Astrocyte (in vitro differentiated cells and primary cell): ENCODE data around the gene SLC45A3. TPM values are rescaled to one million over a fixed set of nuclear protein-coding genes. Genes with fewer than 3 reads are reported as not detected.

Experiments used
- DNase-seq: peaks from one replicate; pipeline ENCODE4 v3.0.0-alpha.2; 2010; ENCODE audit warnings: low read depth
- FAIRE-seq: peaks from 2 replicates; lab custom pipeline; 2011; peaks lifted over from hg19 to GRCh38; lab: Jason Lieb, UNC
- H2AFZ ChIP-seq: 2 replicates; pipeline ENCODE4 v1.6.0; 2012; ENCODE audit warnings: low read depth, low read length, inconsistent platforms
- H3K27ac ChIP-seq: 2 replicates; pipeline ENCODE4 v1.5.1; 2011; ENCODE audit warnings: low read depth, low read length, inconsistent platforms
- H3K27me3 ChIP-seq: 2 replicates; pipeline ENCODE4 v1.6.0; 2011; ENCODE audit warnings: low read length, inconsistent platforms; ENCODE audit not compliant: insufficient read depth
- H3K36me3 ChIP-seq: 2 replicates; pipeline ENCODE4 v1.5.1; 2011; ENCODE audit warnings: low read length, inconsistent platforms; ENCODE audit not compliant: insufficient read depth
- H3K4me1 ChIP-seq: 2 replicates; pipeline ENCODE4 v1.5.1; 2011; ENCODE audit warnings: low read length, inconsistent platforms; ENCODE audit not compliant: insufficient read depth
- H3K4me2 ChIP-seq: 2 replicates; pipeline ENCODE4 v1.6.0; 2012; ENCODE audit warnings: low read length, inconsistent platforms
- H3K4me3 ChIP-seq: 2 replicates; pipeline ENCODE4 v1.5.1; 2011; ENCODE audit warnings: low read depth, mild to moderate bottlenecking, low read length, inconsistent platforms; ENCODE audit not compliant: insufficient read depth
- H3K79me2 ChIP-seq: 2 replicates; pipeline ENCODE4 v1.6.0; 2012; ENCODE audit warnings: mild to moderate bottlenecking, low read length, inconsistent platforms; ENCODE audit not compliant: insufficient read depth
- H3K9ac ChIP-seq: 2 replicates; pipeline ENCODE4 v1.6.0; 2012; ENCODE audit warnings: mild to moderate bottlenecking, low read length, inconsistent platforms
- H3K9me3 ChIP-seq: 2 replicates; pipeline ENCODE4 v1.5.1; 2012; ENCODE audit warnings: low read depth, mild to moderate bottlenecking, low read length, inconsistent platforms; ENCODE audit not compliant: insufficient read depth
- H4K20me1 ChIP-seq: 2 replicates; pipeline ENCODE4 v1.6.0; 2012; ENCODE audit warnings: low read length, inconsistent platforms; ENCODE audit not compliant: insufficient read depth
- H3K27ac Mint-ChIP-seq: one replicate; pipeline ENCODE4 v1.8.0; 2021; ENCODE audit warnings: mild to moderate bottlenecking, mixed read lengths; ENCODE audit not compliant: unreplicated experiment
- H3K27me3 Mint-ChIP-seq: one replicate; pipeline ENCODE4 v1.8.0; 2021; ENCODE audit warnings: low read depth, mixed read lengths; ENCODE audit not compliant: unreplicated experiment
- H3K36me3 Mint-ChIP-seq: one replicate; pipeline ENCODE4 v1.8.0; 2021; ENCODE audit warnings: low read depth, mixed read lengths; ENCODE audit not compliant: unreplicated experiment
- H3K4me1 Mint-ChIP-seq: one replicate; pipeline ENCODE4 v1.8.0; 2021; ENCODE audit warnings: low read depth, mixed read lengths; ENCODE audit not compliant: unreplicated experiment
- H3K4me3 Mint-ChIP-seq: one replicate; pipeline ENCODE4 v1.8.0; 2021; ENCODE audit warnings: mild to moderate bottlenecking, moderate library complexity, mixed read lengths; ENCODE audit not compliant: unreplicated experiment
- H3K9me3 Mint-ChIP-seq: one replicate; pipeline ENCODE4 v1.8.0; 2021; ENCODE audit warnings: mild to moderate bottlenecking, mixed read lengths; ENCODE audit not compliant: unreplicated experiment
- EZH2 ChIP-seq: IDR thresholded peaks from 2 replicates; pipeline ENCODE4 v1.6.1; 2012; ENCODE audit warnings: mild to moderate bottlenecking, low read length, inconsistent platforms; ENCODE audit not compliant: insufficient read depth
- total RNA-seq: library from RNA; stranded (reverse); gene quantifications from 2 replicates; pipeline ENCODE4 v1.2.1, GENCODE V29; 2021
- TF ChIP-seq, protein P1 (sequence below): IDR thresholded peaks from 2 replicates; pipeline ENCODE4 v1.5.1; 2011; ENCODE audit warnings: low read depth, mild to moderate bottlenecking, inconsistent platforms, low read length, moderate library complexity; ENCODE audit not compliant: insufficient read depth

Gene SLC45A3
- total RNA-seq, 1 donor from 2014 or later, result 7.1 TPM

DNA sequence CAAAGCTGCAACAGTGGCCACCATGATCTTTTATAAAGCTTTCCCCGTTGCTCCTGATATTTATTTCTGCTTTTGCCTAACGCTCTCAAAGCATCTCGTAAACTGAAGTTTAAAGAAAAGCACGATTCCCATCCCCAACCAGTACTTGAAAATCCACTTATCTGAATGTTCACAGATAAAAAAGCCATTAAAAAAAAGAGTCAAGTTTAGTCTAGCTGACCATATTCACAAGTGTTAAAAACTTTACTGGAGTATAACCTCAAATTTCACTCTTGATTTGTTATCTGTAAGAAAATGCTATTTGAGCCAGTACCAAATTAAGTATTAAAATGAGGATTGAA is 34.6 kb upstream of the SLC45A3 start:
- Mint-ChIP-seq H3K27me3 (no peaks in the 10 kb centered on the region), H3K9me3 (no peaks in the 10 kb centered on the region), H3K27ac (no peak overlapping the region), H3K4me1 (peaks cover 5% of the 10 kb centered on the region), H3K4me3 (no peak overlapping the region), H3K36me3 (peaks cover 5% of the 10 kb centered on the region)
- Histone ChIP-seq H3K79me2 (peaks cover 5% of the 10 kb centered on the region), H3K27ac (no peak overlapping the region), H3K9ac (no peak overlapping the region), H4K20me1 (peaks cover 33% of the 10 kb centered on the region), H3K27me3 (no peaks in the 10 kb centered on the region), H3K4me3 (no peak overlapping the region), H3K4me1 (no peaks in the 10 kb centered on the region), H3K4me2 (no peak overlapping the region), H3K9me3 (no peaks in the 10 kb centered on the region), H3K36me3 (peaks cover 64% of the 10 kb centered on the region), H2AFZ (no peak overlapping the region)
- DNase-seq (no peak), FAIRE-seq (no peak)
- TF ChIP-seq, protein P1, sequence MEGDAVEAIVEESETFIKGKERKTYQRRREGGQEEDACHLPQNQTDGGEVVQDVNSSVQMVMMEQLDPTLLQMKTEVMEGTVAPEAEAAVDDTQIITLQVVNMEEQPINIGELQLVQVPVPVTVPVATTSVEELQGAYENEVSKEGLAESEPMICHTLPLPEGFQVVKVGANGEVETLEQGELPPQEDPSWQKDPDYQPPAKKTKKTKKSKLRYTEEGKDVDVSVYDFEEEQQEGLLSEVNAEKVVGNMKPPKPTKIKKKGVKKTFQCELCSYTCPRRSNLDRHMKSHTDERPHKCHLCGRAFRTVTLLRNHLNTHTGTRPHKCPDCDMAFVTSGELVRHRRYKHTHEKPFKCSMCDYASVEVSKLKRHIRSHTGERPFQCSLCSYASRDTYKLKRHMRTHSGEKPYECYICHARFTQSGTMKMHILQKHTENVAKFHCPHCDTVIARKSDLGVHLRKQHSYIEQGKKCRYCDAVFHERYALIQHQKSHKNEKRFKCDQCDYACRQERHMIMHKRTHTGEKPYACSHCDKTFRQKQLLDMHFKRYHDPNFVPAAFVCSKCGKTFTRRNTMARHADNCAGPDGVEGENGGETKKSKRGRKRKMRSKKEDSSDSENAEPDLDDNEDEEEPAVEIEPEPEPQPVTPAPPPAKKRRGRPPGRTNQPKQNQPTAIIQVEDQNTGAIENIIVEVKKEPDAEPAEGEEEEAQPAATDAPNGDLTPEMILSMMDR, result no peak
- TF ChIP-seq EZH2, result no peak

DNA sequence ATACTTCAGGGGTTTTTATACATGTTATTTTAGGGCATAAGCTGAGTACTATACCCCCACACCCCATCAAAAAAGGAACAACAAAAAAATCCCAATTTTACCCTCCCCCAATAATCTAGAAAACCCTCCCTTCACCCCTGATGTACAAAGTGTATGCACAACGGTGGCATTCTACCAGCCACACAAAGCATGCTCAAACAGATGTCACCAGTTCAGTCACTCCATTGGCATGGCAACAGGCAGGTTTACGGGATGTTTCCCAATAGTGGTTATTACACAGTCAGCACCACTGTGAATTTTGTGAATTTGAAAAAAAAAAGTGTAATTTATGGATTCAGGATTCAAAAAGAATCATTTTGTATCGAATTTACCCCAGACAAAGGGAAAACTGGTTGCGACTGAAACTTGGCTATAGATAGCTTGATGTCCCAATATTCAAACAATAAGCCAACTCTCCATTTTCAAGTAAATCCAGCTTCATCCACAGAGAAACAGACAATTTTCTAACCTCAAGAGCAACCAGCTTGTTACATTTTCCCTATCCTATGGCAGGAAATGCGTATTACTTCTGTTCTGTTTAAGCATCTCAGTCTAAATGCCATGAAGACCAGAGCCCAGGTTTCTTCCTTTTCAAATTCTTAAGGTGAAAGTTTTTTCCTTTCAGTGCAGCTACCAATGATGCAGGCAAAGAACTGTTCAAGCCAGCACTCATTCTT is 34.0 kb upstream of the SLC45A3 start:
- Mint-ChIP-seq H3K27me3 (no peaks in the 10 kb centered on the region), H3K4me3 (no peak overlapping the region), H3K27ac (no peak overlapping the region), H3K4me1 (peaks cover 5% of the 10 kb centered on the region), H3K36me3 (peaks cover 5% of the 10 kb centered on the region), H3K9me3 (no peaks in the 10 kb centered on the region)
- Histone ChIP-seq H3K9ac (no peak overlapping the region), H3K36me3 (peaks cover 58% of the 10 kb centered on the region), H3K9me3 (no peaks in the 10 kb centered on the region), H3K4me1 (no peaks in the 10 kb centered on the region), H2AFZ (no peak overlapping the region), H3K4me3 (no peak overlapping the region), H4K20me1 (peaks cover 33% of the 10 kb centered on the region), H3K27me3 (no peaks in the 10 kb centered on the region), H3K4me2 (no peak overlapping the region), H3K27ac (no peak overlapping the region), H3K79me2 (peaks cover 5% of the 10 kb centered on the region)
- TF ChIP-seq EZH2, result no peak
- TF ChIP-seq, protein P1, result no peak
- FAIRE-seq (no peak), DNase-seq (no peak)
